Activated CD4-positive, alpha-beta T cell treated with anti-CD3 and anti-CD28 coated beads, Interleukin-10, Interleukin-2, amounts not matched to agents 100 ng/mL and 50 ng/mL, durations not matched to agents 16 hours and 8 hours (primary cell): Measurements from ENCODE around the gene GSC.
A peak's percentile ranks its signal among the peaks of the same experiment; 100 is the strongest.
"Not testable (repeated sequence)": the region's sequence is repeated elsewhere in the genome, so short reads cannot be mapped to it uniquely, and the experiment has no call there.

Experiments
- DNase-seq: peaks from one replicate; pipeline ENCODE4 v3.0.0-alpha.2; 2020

The GSC gene

DNA sequence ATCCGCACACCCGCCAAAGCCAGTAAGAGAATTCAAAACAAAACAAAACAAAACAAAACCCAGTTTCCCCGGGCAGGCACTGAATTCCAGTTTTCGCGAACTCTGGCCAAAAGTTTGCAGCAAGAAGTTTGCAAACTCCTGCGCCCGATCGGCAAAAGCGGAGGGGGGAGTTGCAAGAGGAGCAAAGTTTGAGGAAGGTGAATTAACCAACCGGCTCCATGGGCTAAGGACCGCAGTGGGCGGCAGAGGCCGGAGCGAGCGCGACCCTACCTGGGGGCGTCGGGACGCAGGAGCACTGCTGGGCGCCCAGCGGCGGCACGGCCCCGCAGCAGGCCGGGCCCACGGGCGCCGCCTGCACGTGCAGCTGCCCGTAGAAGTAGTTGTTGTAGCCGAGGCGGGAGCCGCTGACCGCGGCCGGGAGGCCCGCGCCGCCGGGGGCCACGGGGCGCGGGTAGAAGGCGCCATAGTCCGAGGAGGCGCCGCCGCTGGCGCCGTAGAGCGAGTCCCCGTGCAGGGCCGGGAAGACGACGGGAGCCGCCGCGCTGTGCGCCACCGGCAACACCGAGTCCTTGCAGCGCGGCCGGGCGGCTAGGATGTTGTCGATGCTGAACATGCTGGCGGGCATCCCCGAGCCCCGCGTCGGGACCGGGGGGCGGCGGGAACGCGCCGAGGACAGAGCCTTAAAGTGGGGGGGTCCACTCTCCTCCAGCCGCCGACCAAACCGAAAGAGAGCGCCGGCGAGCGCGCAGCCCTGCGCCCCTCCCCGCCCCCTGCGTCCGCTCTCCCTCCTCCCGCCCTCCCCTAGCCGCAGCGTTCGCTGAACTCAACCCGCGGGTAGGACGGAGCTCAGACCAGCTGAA is at the start of gene GSC:
Gene GSC (minus strand): TSS at position 723 of the 860 bp plus-strand sequence. CDS start 98 bp downstream, at position 625.
- DNase-seq, result peak; percentile 25

DNA sequence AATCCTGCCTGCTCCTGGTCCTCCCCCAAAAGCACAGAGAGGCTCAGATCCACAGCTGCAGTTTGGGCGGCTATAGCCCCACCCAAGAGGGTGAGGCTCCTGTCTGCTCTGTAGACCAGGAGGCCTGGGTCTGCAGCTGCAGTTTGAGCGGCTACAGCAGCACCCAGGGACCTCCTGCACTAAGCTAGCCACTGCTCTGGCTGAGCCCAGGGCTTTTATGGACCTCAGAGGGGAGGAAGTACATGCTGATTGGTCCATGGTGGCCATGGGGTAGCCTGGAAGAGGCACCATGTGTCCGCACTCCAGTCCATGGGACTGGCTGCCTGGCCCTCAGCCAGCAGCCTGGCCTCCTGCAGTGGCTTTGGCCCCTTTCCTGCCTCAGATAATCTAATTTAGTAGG is 49.6 kb upstream of the GSC start:
- DNase-seq, result no peak

GRCh38 chr14:94816113-94816512 is 46.2 kb upstream of the GSC start:
- no peak for DNase-seq

GRCh38 chr14:94805680-94806288 is 35.9 kb upstream of the GSC start:
- DNase-seq, result no peak

- no peak for DNase-seq
Measured at GRCh38 chr14:94801225-94801624, 31.3 kb upstream of the GSC start.

GRCh38 chr14:94800764-94801163 is 30.9 kb upstream of the GSC start:
- not testable (repeated sequence) for DNase-seq

DNA sequence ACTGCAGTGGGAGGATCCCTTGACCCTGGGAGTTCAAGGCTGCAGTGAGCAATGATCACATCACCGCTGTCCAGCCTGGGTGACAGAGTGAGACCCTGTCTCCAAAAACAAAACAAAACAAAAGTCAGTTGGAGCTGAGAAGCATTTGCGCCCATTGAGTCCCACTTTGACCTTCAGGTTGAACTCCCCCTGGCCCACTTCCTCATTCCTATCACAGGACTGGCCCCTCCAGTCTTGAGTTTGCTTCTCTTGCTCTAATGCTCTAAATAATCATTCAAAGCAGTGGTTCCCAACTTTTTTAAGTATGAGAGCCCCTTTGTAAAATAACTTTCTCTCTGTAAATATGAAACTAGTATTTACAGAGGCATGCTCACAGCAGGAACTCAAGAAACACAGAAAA is 28.0 kb upstream of the GSC start:
- DNase-seq, result no peak

GRCh38 chr14:94796278-94796677 is 26.4 kb upstream of the GSC start:
- no peak for DNase-seq

DNA sequence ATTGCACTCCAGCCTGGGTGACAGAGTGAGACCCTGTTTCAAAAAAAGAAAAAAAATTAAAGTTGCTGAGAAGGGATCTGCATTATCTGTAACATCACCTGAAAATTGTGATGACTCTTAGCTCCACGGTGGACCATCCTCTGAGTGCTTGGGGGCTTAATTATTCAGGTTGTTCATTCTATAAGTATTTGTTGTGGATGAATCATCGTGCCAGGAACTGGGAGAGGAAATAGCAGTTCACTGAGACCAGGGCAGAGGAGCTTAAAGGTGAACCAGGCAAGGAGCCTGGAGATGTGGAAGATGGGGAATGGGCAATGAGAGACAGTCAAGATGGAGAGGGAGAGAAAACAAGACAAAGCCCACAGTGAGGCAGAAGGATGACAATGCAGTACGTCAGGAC is 25.5 kb upstream of the GSC start:
- no peak for DNase-seq

DNA sequence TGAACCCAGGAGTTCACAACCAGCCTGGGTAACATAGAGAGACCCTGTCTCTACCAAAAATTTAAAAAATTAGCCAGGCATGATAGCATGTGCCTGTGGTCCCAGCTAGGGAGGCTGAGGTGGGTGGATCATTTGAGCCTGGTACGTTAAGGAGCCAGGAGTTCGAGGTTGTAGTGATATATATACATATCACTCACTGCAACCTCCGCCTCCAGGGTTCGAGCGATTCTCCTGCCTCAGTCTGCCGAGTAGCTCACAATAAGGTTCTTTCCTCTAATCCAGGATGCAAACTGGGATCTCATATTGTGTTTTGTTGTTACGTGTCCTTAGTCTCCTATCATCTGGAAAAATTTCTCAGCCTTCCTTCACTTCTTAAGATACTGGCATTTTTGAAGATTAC is 24.0 kb upstream of the GSC start:
- DNase-seq, result no peak

DNA sequence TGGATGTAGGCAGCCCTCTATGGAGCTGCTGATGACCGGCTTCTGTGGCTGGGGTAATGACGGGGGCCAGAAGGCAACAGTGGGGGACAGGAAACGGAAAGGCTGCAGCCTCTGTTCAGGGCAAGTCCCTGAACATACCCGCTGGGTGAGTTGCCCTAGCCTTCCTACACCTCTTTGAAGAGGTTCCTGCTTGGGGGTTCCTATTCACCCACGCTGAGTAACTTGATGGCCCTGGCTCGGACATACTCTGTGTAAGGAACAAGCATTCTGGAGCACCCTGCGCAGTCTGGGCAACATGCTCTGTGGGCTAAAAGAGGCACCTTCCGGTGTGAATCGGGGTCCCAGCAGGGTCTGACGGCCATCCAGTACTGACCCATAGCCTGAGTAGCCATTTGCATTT is 17.7 kb upstream of the GSC start:
- DNase-seq, result no peak

DNA sequence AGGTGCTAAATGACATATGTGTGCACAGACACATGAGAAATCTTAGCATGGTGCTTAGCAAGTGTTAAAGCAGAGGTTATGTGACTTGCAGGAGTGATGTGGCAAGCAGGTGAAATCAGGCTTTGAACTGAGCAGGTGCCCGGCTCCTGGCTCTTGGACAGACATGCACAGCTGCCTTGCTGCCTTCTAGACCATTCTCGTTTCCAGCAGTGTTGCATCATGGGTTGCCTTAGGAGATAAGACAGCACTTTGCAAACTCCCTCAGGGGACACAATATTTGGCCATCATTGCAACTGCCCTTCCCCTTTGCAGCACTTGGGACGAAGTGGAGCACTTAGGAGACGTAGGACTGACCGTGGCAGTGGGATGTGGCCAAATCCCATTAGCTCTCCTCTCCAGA is 17.2 kb upstream of the GSC start:
- DNase-seq, result no peak

DNA sequence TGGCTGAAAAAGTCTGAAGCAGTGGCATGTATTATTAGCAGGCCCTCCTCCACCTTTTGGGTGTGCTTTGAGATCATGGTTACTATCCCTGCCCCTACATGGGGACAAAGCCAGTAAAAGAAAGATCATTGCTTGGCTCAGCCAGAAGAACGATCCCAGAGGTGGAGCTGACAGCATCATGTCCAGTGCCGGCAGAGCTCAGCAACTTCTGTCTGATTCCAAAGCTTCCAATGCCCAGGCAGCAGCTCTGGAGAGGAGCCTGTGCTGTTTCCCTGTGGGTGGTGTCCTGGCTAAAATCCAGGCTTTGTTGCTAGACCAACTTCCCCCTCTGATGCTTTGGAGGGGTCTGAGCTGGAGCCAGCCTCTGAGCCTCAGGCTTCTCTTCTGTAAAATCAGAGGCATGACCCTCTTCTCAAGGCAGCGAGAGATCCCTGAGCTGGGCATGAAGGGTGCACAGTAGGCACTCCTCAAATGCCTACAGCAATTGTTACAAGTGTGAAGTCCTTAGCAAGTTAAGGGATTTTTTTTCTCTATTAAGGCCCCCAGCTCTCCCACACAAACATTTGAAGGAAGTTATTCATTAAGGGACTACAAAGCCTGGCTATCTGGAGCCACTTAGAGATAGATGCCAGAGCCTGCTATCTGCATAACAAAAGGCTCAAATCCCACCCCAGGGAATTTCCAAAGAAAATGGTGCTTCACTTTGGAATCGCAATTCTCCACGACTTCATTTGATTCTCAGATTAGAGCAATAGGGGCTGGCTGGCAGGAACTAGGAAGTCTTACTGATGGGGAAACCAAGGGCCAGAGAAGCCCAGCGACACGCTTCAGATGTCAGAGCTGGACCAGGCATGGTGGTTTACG is 10.9 kb upstream of the GSC start:
- DNase-seq, result no peak

- no peak for DNase-seq
Measured at GRCh38 chr14:94779713-94780112, 9.8 kb upstream of the GSC start.

DNA sequence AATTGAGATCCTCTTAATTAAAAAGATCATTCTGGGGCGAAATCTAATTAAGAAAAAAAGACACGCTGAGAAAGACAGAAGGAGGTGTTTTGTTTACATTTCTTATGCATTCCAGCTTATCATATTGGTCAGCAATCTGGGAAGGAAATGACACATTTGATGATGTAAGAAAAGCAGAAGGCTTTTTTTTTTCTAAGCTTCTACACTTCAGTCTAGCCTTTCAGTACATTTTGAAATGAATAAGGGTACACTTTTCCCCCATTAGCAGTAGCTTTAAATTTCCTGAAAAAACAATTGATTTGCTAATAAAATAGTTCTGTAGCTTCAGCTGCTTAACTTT is 5.9 kb upstream of the GSC start:
- no peak for DNase-seq

DNA sequence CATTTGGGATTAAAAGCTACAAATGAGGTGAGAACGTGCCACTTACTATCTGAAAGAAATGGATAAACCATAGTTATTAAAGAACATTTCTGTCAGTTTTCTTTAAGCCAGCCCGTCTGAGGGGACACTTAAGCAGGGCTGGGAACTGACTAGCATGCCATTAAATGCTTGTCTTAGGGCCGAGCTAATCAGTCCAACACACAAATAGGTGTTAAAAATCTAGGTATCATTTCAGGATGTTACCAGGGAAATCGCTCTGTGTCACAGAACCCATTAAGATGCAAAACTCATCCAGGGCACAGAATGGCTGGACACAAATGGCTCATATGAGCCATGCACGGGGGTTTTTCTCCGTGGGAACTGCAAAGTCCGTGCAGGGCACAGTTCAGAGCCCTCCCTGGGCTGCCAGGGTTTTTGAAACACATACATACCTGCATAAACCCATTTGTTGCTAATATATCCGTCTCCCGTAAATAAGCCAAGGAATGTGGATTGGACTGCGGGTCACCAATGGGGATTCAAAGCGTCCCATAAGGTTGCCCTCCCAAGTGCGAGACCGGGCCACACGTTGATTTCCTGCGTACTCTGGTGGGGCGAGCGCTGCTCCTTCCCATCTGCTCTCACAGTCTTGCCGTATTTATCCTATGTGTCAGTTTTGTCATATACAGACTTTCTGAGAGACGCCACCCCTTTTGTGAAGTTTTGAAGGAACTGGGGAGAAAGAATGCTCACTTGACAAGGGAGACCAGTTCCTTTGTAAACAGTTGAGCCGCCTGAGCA is 5.4 kb upstream of the GSC start:
- DNase-seq, result no peak

GRCh38 chr14:94774344-94775090 is 4.6 kb upstream of the GSC start:
- no peak for DNase-seq

DNA sequence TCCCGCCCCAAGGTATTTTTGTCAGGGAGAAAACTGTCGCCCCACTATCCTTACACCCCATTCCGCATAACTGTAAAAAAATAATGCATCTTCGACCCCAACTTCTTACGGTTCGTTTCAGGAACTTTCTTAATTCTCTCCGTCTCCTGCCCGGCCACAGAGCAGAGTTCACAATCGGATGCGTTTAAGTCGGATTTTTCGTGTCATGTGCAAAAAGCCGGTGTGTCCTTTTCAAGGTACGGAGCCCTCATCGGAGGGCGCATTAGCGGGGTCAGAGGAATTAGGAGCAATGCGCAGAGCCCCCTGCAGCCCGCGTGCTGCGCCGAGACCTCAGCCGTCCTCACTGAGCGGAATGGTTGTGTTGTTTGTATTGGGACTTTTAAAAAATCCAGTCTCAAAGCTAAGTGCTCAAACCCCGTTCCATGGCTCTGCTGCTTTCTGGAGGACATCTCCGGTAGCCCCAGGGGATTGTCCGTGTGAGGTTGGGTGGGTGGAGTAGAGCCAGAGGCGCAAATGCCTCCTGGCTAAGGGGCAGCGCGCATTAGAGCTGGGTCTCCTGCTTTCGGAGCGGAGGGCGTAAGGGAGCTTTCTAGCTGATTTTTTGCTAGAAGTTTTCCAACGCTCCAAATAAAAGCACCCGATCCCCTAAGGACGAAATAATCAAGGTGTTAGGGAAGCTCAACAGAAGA is 3.9 kb upstream of the GSC start:
- no peak for DNase-seq

GRCh38 chr14:94773061-94773648 is 3.2 kb upstream of the GSC start:
- no peak for DNase-seq

DNA sequence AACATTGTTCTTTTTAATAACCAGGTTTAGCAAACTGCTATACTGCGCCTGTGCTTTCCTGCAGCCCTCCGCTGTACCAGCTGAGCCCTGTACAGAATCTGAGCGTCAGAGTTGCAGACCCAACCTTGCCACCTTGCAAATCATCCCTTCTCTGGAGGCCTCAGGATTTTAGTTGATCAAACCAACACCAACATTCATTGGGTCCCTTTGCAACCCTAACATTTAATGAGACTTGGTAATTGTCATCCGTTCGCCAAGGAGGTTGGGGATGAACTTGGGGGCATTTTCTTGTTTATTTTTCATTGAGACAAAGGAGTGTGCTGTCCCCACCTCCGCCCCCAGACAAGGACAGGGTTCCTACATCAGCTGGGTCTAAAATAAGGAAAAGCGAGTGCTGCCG is 2.6 kb upstream of the GSC start:
- no peak for DNase-seq

DNA sequence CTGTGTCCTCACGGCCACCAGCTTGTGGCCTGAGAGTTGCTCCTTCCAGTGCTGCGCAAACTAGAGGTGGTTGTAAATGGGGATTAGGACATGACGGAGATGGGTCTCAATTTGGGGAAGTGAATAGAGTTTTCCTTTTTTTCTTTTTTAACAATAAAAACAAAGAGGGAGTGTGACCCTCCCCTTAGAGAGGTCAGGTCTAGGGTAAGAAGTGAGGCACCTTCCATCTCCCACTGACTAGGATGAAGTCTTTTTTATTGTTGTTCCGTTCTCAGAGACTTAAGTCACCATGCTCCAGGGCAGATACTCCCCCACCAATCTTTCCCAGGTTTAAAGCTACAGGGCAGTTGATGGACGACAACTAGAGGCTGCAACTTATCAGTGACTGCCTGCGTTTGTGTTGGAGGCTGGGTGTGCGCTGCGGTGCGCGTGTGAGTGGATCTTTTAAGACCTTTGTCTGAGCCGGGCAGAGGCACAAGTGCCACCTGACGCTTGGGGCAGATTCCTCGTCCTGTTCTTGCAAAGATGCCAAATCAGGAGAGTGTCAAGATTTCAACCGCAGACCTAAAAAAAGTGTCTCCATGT is 2.1 kb upstream of the GSC start:
- no peak for DNase-seq
